WERI-Rb-1 (cell line): Measurements from ENCODE around the gene QKI.

ENCODE experiments used
- DNase-seq: peaks from one replicate; pipeline ENCODE4 v3.0.0-alpha.2; 2020
- H3K27ac ChIP-seq: fragments of 250-450 bp; sonication (Bioruptor Pico); 2 replicates; pipeline ENCODE4 v1.5.1; 2020; ENCODE audit warnings: mild to moderate bottlenecking, moderate library complexity
- H3K27me3 ChIP-seq: fragments of 250-450 bp; sonication (Bioruptor Pico); 2 replicates; pipeline ENCODE4 v1.5.1; 2021; ENCODE audit warnings: mild to moderate bottlenecking, low read depth, moderate library complexity; ENCODE audit not compliant: insufficient read depth, severe bottlenecking
- H3K36me3 ChIP-seq: fragments of 250-450 bp; sonication (Bioruptor Pico); 2 replicates; pipeline ENCODE4 v1.5.1; 2020; ENCODE audit warnings: mild to moderate bottlenecking, moderate library complexity
- H3K4me3 ChIP-seq: 2 replicates; pipeline ENCODE4 v1.5.1; 2011; ENCODE audit warnings: low read depth, mild to moderate bottlenecking, control low read depth, low read length
- H3K9me3 ChIP-seq: fragments of 250-450 bp; sonication (Bioruptor Pico); 2 replicates; pipeline ENCODE4 v1.5.1; 2021; ENCODE audit warnings: mild to moderate bottlenecking, moderate library complexity; ENCODE audit not compliant: severe bottlenecking
- CTCF ChIP-seq: IDR thresholded peaks from 2 replicates; pipeline ENCODE4 v1.5.1; 2011; ENCODE audit warnings: low read depth, mild to moderate bottlenecking, control low read depth, inconsistent platforms, low read length

QKI gene

GRCh38 chr6:163607792-163608191 lies 193.3 kb downstream of the QKI start:
- DNase-seq = no peak

GRCh38 chr6:163608204-163608644 lies 193.7 kb downstream of the QKI start:
- Histone ChIP-seq H3K27me3 (no peaks in the 10 kb centered on the region), H3K4me3 (no peak overlapping the region), H3K27ac (no peak overlapping the region), H3K9me3 (no peaks in the 10 kb centered on the region), H3K36me3 (no peaks in the 10 kb centered on the region)
- no peak for TF ChIP-seq CTCF
- no peak for DNase-seq

More at GRCh38 chr6:163607792-163608191, 193.3 kb downstream of the QKI start:
- no peak overlapping the region for H3K27ac ChIP-seq
- no peaks in the 10 kb centered on the region for H3K36me3 ChIP-seq
- H3K4me3 ChIP-seq = no peak overlapping the region
- no peaks in the 10 kb centered on the region for H3K9me3 ChIP-seq
- TF ChIP-seq CTCF = no peak
- no peaks in the 10 kb centered on the region for H3K27me3 ChIP-seq

- Histone ChIP-seq H3K27me3 (no peaks in the 10 kb centered on the region), H3K9me3 (no peaks in the 10 kb centered on the region), H3K27ac (no peak overlapping the region), H3K36me3 (no peaks in the 10 kb centered on the region), H3K4me3 (no peak overlapping the region)
- no peak for TF ChIP-seq CTCF
- DNase-seq = no peak
Observed at GRCh38 chr6:163612200-163612599, 197.7 kb downstream of the QKI start.

- Histone ChIP-seq H3K36me3 (no peaks in the 10 kb centered on the region), H3K27ac (no peak overlapping the region), H3K4me3 (no peak overlapping the region), H3K9me3 (no peaks in the 10 kb centered on the region), H3K27me3 (no peaks in the 10 kb centered on the region)
- TF ChIP-seq CTCF = no peak
- no peak for DNase-seq
Observed at GRCh38 chr6:163613025-163613424, 198.5 kb downstream of the QKI start.

- H3K27me3 ChIP-seq = no peaks in the 10 kb centered on the region
- H3K9me3 ChIP-seq = no peaks in the 10 kb centered on the region
- DNase-seq = no peak
- no peak overlapping the region for H3K4me3 ChIP-seq
- no peak for TF ChIP-seq CTCF
- no peak overlapping the region for H3K27ac ChIP-seq
- H3K36me3 ChIP-seq = no peaks in the 10 kb centered on the region
Observed at GRCh38 chr6:163613668-163614067, 199.2 kb downstream of the QKI start.

- Histone ChIP-seq H3K9me3 (no peaks in the 10 kb centered on the region), H3K4me3 (no peak overlapping the region), H3K27me3 (no peaks in the 10 kb centered on the region), H3K27ac (no peak overlapping the region), H3K36me3 (no peaks in the 10 kb centered on the region)
- no peak for TF ChIP-seq CTCF
- DNase-seq = no peak
Observed at GRCh38 chr6:163616452-163616851, 201.9 kb downstream of the QKI start.
